Transverse colon (tissue), 4 donors: ENCODE data around the gene SLC24A3. TPM values are rescaled to one million over a fixed set of nuclear protein-coding genes. Genes with fewer than 3 reads are reported as not detected.

ENCODE experiments used
- DNase-seq: peaks from one replicate; pipeline ENCODE4 v3.0.0-alpha.2; 2019
- H3K27ac ChIP-seq, 4 donors: fragments of 200-600 bp; sonication (generic); 2 replicates each; pipeline ENCODE4 v1.5.1; 2016 to 2018; ENCODE audit warnings: inconsistent platforms in 4 of 4
- H3K27me3 ChIP-seq: fragments of 200-600 bp; sonication (generic); 2 replicates; pipeline ENCODE4 v1.5.1; 2017; ENCODE audit warnings: inconsistent platforms
- H3K36me3 ChIP-seq, 4 donors: fragments of 200-600 bp; sonication (generic); 2 replicates each; pipeline ENCODE4 v1.5.1; 2017 to 2019; ENCODE audit warnings: inconsistent platforms in 4 of 4
- H3K4me1 ChIP-seq, 4 donors: fragments of 200-600 bp; sonication (generic); 2 replicates each; pipeline ENCODE4 v1.5.1; 2017 to 2020; ENCODE audit warnings: inconsistent platforms in 4 of 4
- H3K4me3 ChIP-seq, 4 donors: fragments of 200-600 bp; sonication (generic); 1 replicate in 1 of 4; 2 replicates in 3 of 4; pipeline versions ENCODE4 v1.5.1 to v1.6.1; 2017 to 2019; ENCODE audit warnings: inconsistent platforms in 4 of 4
- H3K9me3 ChIP-seq, 2 donors: fragments of 200-600 bp; sonication (generic); 2 replicates each; pipeline ENCODE4 v1.5.1; 2017 to 2019; ENCODE audit warnings: inconsistent platforms in 2 of 2
- EP300 ChIP-seq: sonication (generic); formaldehyde crosslinking; IDR thresholded peaks from one replicate; pipeline ENCODE4 v1.6.1; 2017; ENCODE audit warnings: antibody characterized with exemption, low read depth
- POLR2A ChIP-seq: fragments of 450-650 bp; IDR thresholded peaks from one replicate; pipeline ENCODE4 v1.6.1; 2016; ENCODE audit warnings: antibody characterized with exemption, mild to moderate bottlenecking, moderate library complexity
- POLR2AphosphoS5 ChIP-seq, 3 donors: sonication (generic); formaldehyde crosslinking; IDR thresholded peaks; one replicate each; pipeline ENCODE4 v1.6.1; 2016; ENCODE audit warnings: antibody characterized with exemption in 3 of 3
- WGBS, 2 donors: methylation state at CpG; one replicate each; pipeline ENCODE4 v1.1.5; 2018; ENCODE audit warnings: low coverage in 1 of 2; 5-methylcytosine and 5-hydroxymethylcytosine counted together
- in situ Hi-C, 4 donors: fragments of 200-750 bp; cut with MboI; loops; one replicate each; pipeline versions ENCODE4 v1.15.0 to v1.15.1; 2017; ENCODE audit warnings: low sequenced_read_pairs in 3 of 4, low pct_ligation_motif_present in 1 of 4, low pct_unique_long_range_greater_than_20kb in 1 of 4
- intact Hi-C: fragments of 100-400 bp; cut with DNase I; formaldehyde crosslinking; loops from one replicate; pipeline ENCODE4 v1.15.1; 2023; ENCODE audit warnings: low total_unique reads
- total RNA-seq, 4 donors: library from RNA; depleted of rRNA; stranded (reverse); fragments of >200 nt; gene quantifications; one replicate each; pipeline ENCODE4 v1.1.0, GENCODE V29; 2016
- TF ChIP-seq, protein P1 (sequence below), 5 experiments: fragments of 200-600 bp in 3 of 5; fragments of 450-650 bp in 2 of 5; sonication (generic) in 3 of 5; IDR thresholded peaks; 1 replicate in 2 of 5; 2 replicates in 3 of 5; pipeline ENCODE4 v1.5.1; 2016 to 2017; ENCODE audit warnings: antibody characterized with exemption in 5 of 5, inconsistent platforms in 3 of 5, mild to moderate bottlenecking in 2 of 5, moderate library complexity in 1 of 5

The SLC24A3 gene
- total RNA-seq, 4 donors from 2014 or later, result 4.4 to 6.7 (median 4.6) TPM

GRCh38 chr20:19618711-19619110 lies 406.3 kb downstream of the SLC24A3 start:
- in situ Hi-C loops (no loop called here), intact Hi-C loops (no loop called here)
- TF ChIP-seq EP300 (no peak), POLR2AphosphoS5 (IDR thresholded peaks at IDR 0.05) (no peak), POLR2A (no peak)
- TF ChIP-seq, protein P1, sequence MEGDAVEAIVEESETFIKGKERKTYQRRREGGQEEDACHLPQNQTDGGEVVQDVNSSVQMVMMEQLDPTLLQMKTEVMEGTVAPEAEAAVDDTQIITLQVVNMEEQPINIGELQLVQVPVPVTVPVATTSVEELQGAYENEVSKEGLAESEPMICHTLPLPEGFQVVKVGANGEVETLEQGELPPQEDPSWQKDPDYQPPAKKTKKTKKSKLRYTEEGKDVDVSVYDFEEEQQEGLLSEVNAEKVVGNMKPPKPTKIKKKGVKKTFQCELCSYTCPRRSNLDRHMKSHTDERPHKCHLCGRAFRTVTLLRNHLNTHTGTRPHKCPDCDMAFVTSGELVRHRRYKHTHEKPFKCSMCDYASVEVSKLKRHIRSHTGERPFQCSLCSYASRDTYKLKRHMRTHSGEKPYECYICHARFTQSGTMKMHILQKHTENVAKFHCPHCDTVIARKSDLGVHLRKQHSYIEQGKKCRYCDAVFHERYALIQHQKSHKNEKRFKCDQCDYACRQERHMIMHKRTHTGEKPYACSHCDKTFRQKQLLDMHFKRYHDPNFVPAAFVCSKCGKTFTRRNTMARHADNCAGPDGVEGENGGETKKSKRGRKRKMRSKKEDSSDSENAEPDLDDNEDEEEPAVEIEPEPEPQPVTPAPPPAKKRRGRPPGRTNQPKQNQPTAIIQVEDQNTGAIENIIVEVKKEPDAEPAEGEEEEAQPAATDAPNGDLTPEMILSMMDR (IDR thresholded peaks at IDR 0.05), result no peak
- 71 to 85% methylated on average over 2 to 5 of the region's 5 CpGs for WGBS, 2 donors
- Histone ChIP-seq H3K27ac (no peak overlapping the region), H3K27me3 (no peaks in the 10 kb centered on the region), H3K36me3 (no peaks in the 10 kb centered on the region), H3K4me1 (no peaks in the 10 kb centered on the region), H3K4me3 (no peak overlapping the region), H3K9me3 (no peaks in the 10 kb centered on the region)
- no peak for DNase-seq

- 63% methylated on average over 2 of the region's 2 CpGs; no CpG with 5 or more reads in 1 of the 2 donors for WGBS, 2 donors
- DNase-seq, result no peak
- intact Hi-C loops, result no loop called here
- Histone ChIP-seq H3K27ac (no peak overlapping the region), H3K4me1 (no peaks in the 10 kb centered on the region), H3K9me3 (no peaks in the 10 kb centered on the region), H3K4me3 (no peak overlapping the region), H3K27me3 (no peaks in the 10 kb centered on the region), H3K36me3 (no peaks in the 10 kb centered on the region)
- TF ChIP-seq, protein P1 (IDR thresholded peaks at IDR 0.05), result no peak
- TF ChIP-seq POLR2AphosphoS5 (IDR thresholded peaks at IDR 0.05) (no peak), POLR2A (no peak), EP300 (no peak)
- in situ Hi-C loops, result no loop called here
Measured at GRCh38 chr20:19619904-19620430, 407.5 kb downstream of the SLC24A3 start.

- Histone ChIP-seq H3K36me3 (no peaks in the 10 kb centered on the region), H3K9me3 (no peaks in the 10 kb centered on the region), H3K27ac (no peak overlapping the region), H3K4me1 (no peaks in the 10 kb centered on the region), H3K27me3 (no peaks in the 10 kb centered on the region), H3K4me3 (no peak overlapping the region)
- in situ Hi-C loops (no loop called here), intact Hi-C loops (no loop called here)
- no peak for DNase-seq
- 27 to 31% methylated on average over 1 to 2 of the region's 2 CpGs for WGBS, 2 donors
- TF ChIP-seq, protein P1 (IDR thresholded peaks at IDR 0.05), result no peak
- no peak for TF ChIP-seq EP300
- TF ChIP-seq POLR2A, result no peak
- no peak for TF ChIP-seq POLR2AphosphoS5 (IDR thresholded peaks at IDR 0.05)
Measured at GRCh38 chr20:19620446-19620845, 408.0 kb downstream of the SLC24A3 start.

GRCh38 chr20:19621072-19621471 lies 408.6 kb downstream of the SLC24A3 start:
- TF ChIP-seq, protein P1 (IDR thresholded peaks at IDR 0.05), result no peak
- TF ChIP-seq EP300 (no peak), POLR2A (no peak), POLR2AphosphoS5 (IDR thresholded peaks at IDR 0.05) (no peak)
- in situ Hi-C loops, result no loop called here
- no peaks in the 10 kb centered on the region for H3K4me1 ChIP-seq
- no peaks in the 10 kb centered on the region for H3K36me3 ChIP-seq
- H3K9me3 ChIP-seq, result no peaks in the 10 kb centered on the region
- intact Hi-C loops, result no loop called here
- H3K4me3 ChIP-seq, result no peak overlapping the region
- no peak overlapping the region for H3K27ac ChIP-seq
- no peak for DNase-seq
- 86 to 87% methylated on average over 1 of the region's 1 CpG for WGBS, 2 donors
- H3K27me3 ChIP-seq, result no peaks in the 10 kb centered on the region
